Neural crest cell (in vitro differentiated cells): ENCODE measurements around the gene ANXA1. TPM values are rescaled to one million over a fixed set of nuclear protein-coding genes. Genes with fewer than 3 reads are reported as not detected.

Experiments
- DNase-seq: peaks from one replicate; pipeline ENCODE4 v3.0.0; 2021; ENCODE audit warnings: low read depth, mixed read lengths, low spot score
- H3K27ac Mint-ChIP-seq: one replicate; pipeline ENCODE4 v1.8.0; 2021; ENCODE audit warnings: mild to moderate bottlenecking, mixed read lengths; ENCODE audit not compliant: unreplicated experiment
- H3K27me3 Mint-ChIP-seq: 2 replicates; pipeline ENCODE4 v1.8.0; 2021; ENCODE audit warnings: low read depth, mild to moderate bottlenecking, mixed read lengths
- H3K36me3 Mint-ChIP-seq: 2 replicates; pipeline ENCODE4 v1.8.0; 2021; ENCODE audit warnings: low read depth, mild to moderate bottlenecking, mixed read lengths
- H3K4me1 Mint-ChIP-seq: 2 replicates; pipeline ENCODE4 v1.8.0; 2021; ENCODE audit warnings: mixed read lengths
- H3K4me3 Mint-ChIP-seq: one replicate; pipeline ENCODE4 v1.8.0; 2021; ENCODE audit warnings: mild to moderate bottlenecking, mixed read lengths
- H3K9me3 Mint-ChIP-seq: 2 replicates; pipeline ENCODE4 v1.8.0; 2021; ENCODE audit warnings: mixed read lengths
- CTCF ChIP-seq: fragments of 200-600 bp; sonication (generic); conservative IDR thresholded peaks from 2 replicates; pipeline ENCODE4 v1.5.0; 2021; ENCODE audit warnings: antibody characterized with exemption, mild to moderate bottlenecking
- total RNA-seq: library from RNA; stranded (reverse); gene quantifications from 2 replicates; pipeline ENCODE4 v1.2.1, GENCODE V29; 2021

ANXA1 gene
- total RNA-seq, 1 donor from 2014 or later = 6.6 TPM

GRCh38 chr9:73210886-73211666, 59.4 kb downstream of the ANXA1 start:
- no peak for TF ChIP-seq CTCF
- Mint-ChIP-seq H3K4me3 (no peak overlapping the region), H3K36me3 (no peaks in the 10 kb centered on the region), H3K4me1 (peaks cover 7% of the 10 kb centered on the region), H3K9me3 (no peaks in the 10 kb centered on the region), H3K27me3 (no peaks in the 10 kb centered on the region), H3K27ac (no peak overlapping the region)
- no peak for DNase-seq

- H3K4me1 Mint-ChIP-seq = peaks cover 7% of the 10 kb centered on the region
- H3K27ac Mint-ChIP-seq = no peak overlapping the region
- no peak overlapping the region for H3K4me3 Mint-ChIP-seq
- H3K27me3 Mint-ChIP-seq = no peaks in the 10 kb centered on the region
- no peak for TF ChIP-seq CTCF
- DNase-seq = no peak
- peaks cover 3% of the 10 kb centered on the region for H3K9me3 Mint-ChIP-seq
- no peaks in the 10 kb centered on the region for H3K36me3 Mint-ChIP-seq
These were observed 61.6 kb downstream of the ANXA1 start for GRCh38 chr9:73213300-73213699.

- H3K27me3 Mint-ChIP-seq = no peaks in the 10 kb centered on the region
- H3K36me3 Mint-ChIP-seq = peaks cover 3% of the 10 kb centered on the region
- no peak for DNase-seq
- TF ChIP-seq CTCF = no peak
- H3K4me1 Mint-ChIP-seq = peaks cover 7% of the 10 kb centered on the region
- no peak overlapping the region for H3K27ac Mint-ChIP-seq
- peaks cover 12% of the 10 kb centered on the region for H3K9me3 Mint-ChIP-seq
- no peak overlapping the region for H3K4me3 Mint-ChIP-seq
These were observed 63.6 kb downstream of the ANXA1 start for GRCh38 chr9:73215249-73215648.

GRCh38 chr9:73216100-73216499, 64.4 kb downstream of the ANXA1 start:
- H3K27ac Mint-ChIP-seq = no peak overlapping the region
- no peak overlapping the region for H3K4me3 Mint-ChIP-seq
- peaks cover 7% of the 10 kb centered on the region for H3K4me1 Mint-ChIP-seq
- TF ChIP-seq CTCF = no peak
- H3K27me3 Mint-ChIP-seq = no peaks in the 10 kb centered on the region
- H3K9me3 Mint-ChIP-seq = peaks cover 12% of the 10 kb centered on the region
- H3K36me3 Mint-ChIP-seq = peaks cover 3% of the 10 kb centered on the region
- DNase-seq = no peak

Other genes starting within 250 kb of the ANXA1 start
- gene ALDH1A1, start 198.8 kb upstream of the ANXA1 start, total RNA-seq = 0.14 TPM in 2 replicates